Right ventricle myocardium superior (tissue), 1 donor: ENCODE results near the gene EML4. TPM values are rescaled to one million over a fixed set of nuclear protein-coding genes. Genes with fewer than 3 reads are reported as not detected.

Experiments used
- ATAC-seq: fragments of 200-7000 bp; cut with Tn5 transposase; one replicate; pipeline ENCODE4 v1.9.1; 2020; ENCODE audit warnings: mild to moderate bottlenecking; ENCODE audit not compliant: poor library complexity
- DNase-seq: peaks from one replicate; pipeline ENCODE4 v3.0.0-alpha.2; 2020
- intact Hi-C: fragments of 100-400 bp; cut with DNase I; formaldehyde crosslinking; loops from one replicate; pipeline ENCODE4 v1.11.2; 2022
- total RNA-seq: library from RNA; stranded (reverse); fragmentation: NEBNext Ultra II Directional; extraction: Animal tissue kit (Norgen Biotek cat#: 25700); gene quantifications from one replicate; pipeline ENCODE4 v1.2.1, GENCODE V29; 2021
- donor health status: DM: no; HTN: yes; CAD: no; lungs with severe emphysema.

Gene EML4
- total RNA-seq, 1 donor from 2014 or later = 4.4 TPM

GRCh38 chr2:42309366-42309765 is 140.2 kb downstream of the EML4 start:
- intact Hi-C loops = no loop called here
- no peak for DNase-seq
- no peak for ATAC-seq

- intact Hi-C loops = no loop called here
- ATAC-seq = no peak
Measured at GRCh38 chr2:42310007-42310515, 140.9 kb downstream of the EML4 start.

GRCh38 chr2:42312106-42312505 is 143.0 kb downstream of the EML4 start:
- no peak for ATAC-seq
- no peak for DNase-seq
- intact Hi-C loops = no loop called here

More at GRCh38 chr2:42310007-42310515, 140.9 kb downstream of the EML4 start:
- DNase-seq = no peak

- no peak for DNase-seq
- ATAC-seq = no peak
- intact Hi-C loops = no loop called here
Measured at GRCh38 chr2:42314892-42315468, 145.8 kb downstream of the EML4 start.

GRCh38 chr2:42315844-42316470 is 146.8 kb downstream of the EML4 start:
- intact Hi-C loops = no loop called here
- no peak for DNase-seq

GRCh38 chr2:42316910-42317309 is 147.8 kb downstream of the EML4 start:
- ATAC-seq = no peak

More at GRCh38 chr2:42315844-42316470, 146.8 kb downstream of the EML4 start:
- ATAC-seq = no peak

GRCh38 chr2:42317486-42317885 is 148.3 kb downstream of the EML4 start:
- intact Hi-C loops = no loop called here
- DNase-seq (no peak), ATAC-seq (no peak)

More at GRCh38 chr2:42316910-42317309, 147.8 kb downstream of the EML4 start:
- no peak for DNase-seq
- intact Hi-C loops = no loop called here

- DNase-seq (no peak), ATAC-seq (no peak)
- intact Hi-C loops = no loop called here
Measured at GRCh38 chr2:42317945-42318344, 148.8 kb downstream of the EML4 start.

- ATAC-seq (no peak), DNase-seq (no peak)
- intact Hi-C loops = no loop called here
Measured at GRCh38 chr2:42319265-42319664, 150.1 kb downstream of the EML4 start.

- intact Hi-C loops = no loop called here
- no peak for ATAC-seq
Measured at GRCh38 chr2:42321452-42322064, 152.4 kb downstream of the EML4 start.

GRCh38 chr2:42324244-42324643 is 155.1 kb downstream of the EML4 start:
- DNase-seq (no peak), ATAC-seq (no peak)
- intact Hi-C loops = no loop called here

More at GRCh38 chr2:42321452-42322064, 152.4 kb downstream of the EML4 start:
- no peak for DNase-seq

GRCh38 chr2:42324949-42325348 is 155.8 kb downstream of the EML4 start:
- intact Hi-C loops = no loop called here
- DNase-seq = no peak
- no peak for ATAC-seq

- intact Hi-C loops = no loop called here
- ATAC-seq = no peak
- DNase-seq = no peak
Measured at GRCh38 chr2:42325609-42326008, 156.5 kb downstream of the EML4 start.

- ATAC-seq (no peak), DNase-seq (no peak)
- intact Hi-C loops = no loop called here
Measured at GRCh38 chr2:42327125-42327524, 158.0 kb downstream of the EML4 start.

GRCh38 chr2:42328148-42328833 is 159.1 kb downstream of the EML4 start:
- no peak for ATAC-seq
- intact Hi-C loops = no loop called here

GRCh38 chr2:42328923-42329322 is 159.8 kb downstream of the EML4 start:
- intact Hi-C loops = no loop called here
- no peak for DNase-seq
- no peak for ATAC-seq

More at GRCh38 chr2:42328148-42328833, 159.1 kb downstream of the EML4 start:
- no peak for DNase-seq

- intact Hi-C loops = no loop called here
- DNase-seq (no peak), ATAC-seq (no peak)
Measured at GRCh38 chr2:42329736-42330135, 160.6 kb downstream of the EML4 start.

GRCh38 chr2:42331569-42332284 is 162.6 kb downstream of the EML4 start:
- ATAC-seq (no peak), DNase-seq (no peak)
- intact Hi-C loops = no loop called here

- no peak for DNase-seq
- no peak for ATAC-seq
- intact Hi-C loops = no loop called here
Measured at GRCh38 chr2:42332575-42332974, 163.4 kb downstream of the EML4 start.
